GM23248 (cell line): Measurements from ENCODE around the gene NIPBL. TPM values are rescaled to one million over a fixed set of nuclear protein-coding genes. Genes with fewer than 3 reads are reported as not detected.

ENCODE experiments used
- DNase-seq: peaks from one replicate; pipeline ENCODE4 v3.0.0-alpha.2; 2015
- H2AFZ ChIP-seq: fragments of 200-600 bp; sonication (generic); 2 replicates; pipeline ENCODE4 v1.6.1; 2016; ENCODE audit warnings: antibody characterized with exemption
- H3F3A ChIP-seq: fragments of 200-600 bp; sonication (generic); 2 replicates; pipeline ENCODE4 v1.6.1; 2016; ENCODE audit warnings: mild to moderate bottlenecking, antibody characterized with exemption, mixed run types; ENCODE audit not compliant: insufficient read depth
- H3K27ac ChIP-seq: fragments of 200-600 bp; sonication (generic); 2 replicates; pipeline ENCODE4 v1.5.1; 2016; ENCODE audit warnings: mild to moderate bottlenecking
- H3K27me3 ChIP-seq: fragments of 200-600 bp; sonication (generic); replicated peaks from 2 replicates; pipeline ENCODE4 v1.6.1; 2016; ENCODE audit warnings: mild to moderate bottlenecking; ENCODE audit not compliant: insufficient read depth
- H3K36me3 ChIP-seq: fragments of 200-600 bp; sonication (generic); 2 replicates; pipeline ENCODE4 v1.6.1; 2016; ENCODE audit warnings: low read depth, mild to moderate bottlenecking
- H3K4me1 ChIP-seq: fragments of 200-600 bp; sonication (generic); 2 replicates; pipeline ENCODE4 v1.6.1; 2016; ENCODE audit warnings: mild to moderate bottlenecking; ENCODE audit not compliant: insufficient read depth
- H3K4me2 ChIP-seq: fragments of 200-600 bp; sonication (generic); one replicate; pipeline ENCODE4 v1.6.1; 2016; ENCODE audit warnings: mild to moderate bottlenecking; ENCODE audit not compliant: unreplicated experiment
- H3K4me3 ChIP-seq: fragments of 200-600 bp; sonication (generic); 2 replicates; pipeline ENCODE4 v1.5.1; 2016; ENCODE audit warnings: mild to moderate bottlenecking
- H3K79me2 ChIP-seq: fragments of 200-600 bp; sonication (generic); 2 replicates; pipeline ENCODE4 v1.6.1; 2016; ENCODE audit warnings: mild to moderate bottlenecking; ENCODE audit not compliant: insufficient read depth
- H3K9ac ChIP-seq: fragments of 200-600 bp; sonication (generic); 2 replicates; pipeline ENCODE4 v1.6.1; 2016; ENCODE audit warnings: mild to moderate bottlenecking
- H3K9me2 ChIP-seq: fragments of 200-600 bp; sonication (generic); 2 replicates; pipeline ENCODE4 v1.6.1; 2016; ENCODE audit warnings: mixed run types, mild to moderate bottlenecking, moderate library complexity; ENCODE audit not compliant: insufficient read depth
- H3K9me3 ChIP-seq: fragments of 200-600 bp; sonication (generic); one replicate; pipeline ENCODE4 v1.6.1; 2017; ENCODE audit warnings: low read depth
- H4K20me1 ChIP-seq: fragments of 200-600 bp; sonication (generic); 2 replicates; pipeline ENCODE4 v1.6.0; 2016; ENCODE audit not compliant: insufficient read depth
- EZH2 ChIP-seq: fragments of 200-600 bp; sonication (generic); IDR thresholded peaks from 2 replicates; pipeline ENCODE4 v1.6.1; 2018; ENCODE audit warnings: antibody characterized with exemption, mild to moderate bottlenecking; ENCODE audit not compliant: insufficient read depth, poor library complexity, severe bottlenecking
- EZH2phosphoT487 ChIP-seq: fragments of 200-600 bp; sonication (generic); IDR thresholded peaks from 2 replicates; pipeline ENCODE4 v1.6.1; 2018; ENCODE audit warnings: antibody characterized with exemption, moderate library complexity, mild to moderate bottlenecking, low read depth; ENCODE audit not compliant: insufficient read depth
- WGBS, 2 experiments: methylation state at CpG; one replicate each; pipeline ENCODE4 v1.1.6; 2015 to 2017; ENCODE audit warnings: low lambda C conversion rate in 2 of 2, low coverage in 1 of 2; ENCODE audit errors: missing lambda C conversion rate in 2 of 2; 5-methylcytosine and 5-hydroxymethylcytosine counted together
- in situ Hi-C: fragments of 300-500 bp; cut with MboI; formaldehyde crosslinking; loops from 2 replicates; pipeline ENCODE4 v1.15.0; 2020
- polyA plus RNA-seq: library from polyadenylated mRNA; unstranded; fragments of >200 nt; fragmentation: Nextera tagmentation; extraction: Ambion mirVana; gene quantifications from 2 replicates; pipeline ENCODE4 v1.2.1, GENCODE V29; 2016
- total RNA-seq: library from RNA; depleted of rRNA; stranded (reverse); fragments of >200 nt; shearing (Covaris generic); gene quantifications from 2 replicates; pipeline ENCODE4 v1.2.3, GENCODE V29; 2014; rRNA removed

The NIPBL gene, protein sequence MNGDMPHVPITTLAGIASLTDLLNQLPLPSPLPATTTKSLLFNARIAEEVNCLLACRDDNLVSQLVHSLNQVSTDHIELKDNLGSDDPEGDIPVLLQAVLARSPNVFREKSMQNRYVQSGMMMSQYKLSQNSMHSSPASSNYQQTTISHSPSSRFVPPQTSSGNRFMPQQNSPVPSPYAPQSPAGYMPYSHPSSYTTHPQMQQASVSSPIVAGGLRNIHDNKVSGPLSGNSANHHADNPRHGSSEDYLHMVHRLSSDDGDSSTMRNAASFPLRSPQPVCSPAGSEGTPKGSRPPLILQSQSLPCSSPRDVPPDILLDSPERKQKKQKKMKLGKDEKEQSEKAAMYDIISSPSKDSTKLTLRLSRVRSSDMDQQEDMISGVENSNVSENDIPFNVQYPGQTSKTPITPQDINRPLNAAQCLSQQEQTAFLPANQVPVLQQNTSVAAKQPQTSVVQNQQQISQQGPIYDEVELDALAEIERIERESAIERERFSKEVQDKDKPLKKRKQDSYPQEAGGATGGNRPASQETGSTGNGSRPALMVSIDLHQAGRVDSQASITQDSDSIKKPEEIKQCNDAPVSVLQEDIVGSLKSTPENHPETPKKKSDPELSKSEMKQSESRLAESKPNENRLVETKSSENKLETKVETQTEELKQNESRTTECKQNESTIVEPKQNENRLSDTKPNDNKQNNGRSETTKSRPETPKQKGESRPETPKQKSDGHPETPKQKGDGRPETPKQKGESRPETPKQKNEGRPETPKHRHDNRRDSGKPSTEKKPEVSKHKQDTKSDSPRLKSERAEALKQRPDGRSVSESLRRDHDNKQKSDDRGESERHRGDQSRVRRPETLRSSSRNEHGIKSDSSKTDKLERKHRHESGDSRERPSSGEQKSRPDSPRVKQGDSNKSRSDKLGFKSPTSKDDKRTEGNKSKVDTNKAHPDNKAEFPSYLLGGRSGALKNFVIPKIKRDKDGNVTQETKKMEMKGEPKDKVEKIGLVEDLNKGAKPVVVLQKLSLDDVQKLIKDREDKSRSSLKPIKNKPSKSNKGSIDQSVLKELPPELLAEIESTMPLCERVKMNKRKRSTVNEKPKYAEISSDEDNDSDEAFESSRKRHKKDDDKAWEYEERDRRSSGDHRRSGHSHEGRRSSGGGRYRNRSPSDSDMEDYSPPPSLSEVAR (N-terminal part only)
- total RNA-seq (12.5 and 16.9 TPM in 2 replicates), polyA plus RNA-seq (15.1 and 15.7 TPM in 2 replicates)

DNA sequence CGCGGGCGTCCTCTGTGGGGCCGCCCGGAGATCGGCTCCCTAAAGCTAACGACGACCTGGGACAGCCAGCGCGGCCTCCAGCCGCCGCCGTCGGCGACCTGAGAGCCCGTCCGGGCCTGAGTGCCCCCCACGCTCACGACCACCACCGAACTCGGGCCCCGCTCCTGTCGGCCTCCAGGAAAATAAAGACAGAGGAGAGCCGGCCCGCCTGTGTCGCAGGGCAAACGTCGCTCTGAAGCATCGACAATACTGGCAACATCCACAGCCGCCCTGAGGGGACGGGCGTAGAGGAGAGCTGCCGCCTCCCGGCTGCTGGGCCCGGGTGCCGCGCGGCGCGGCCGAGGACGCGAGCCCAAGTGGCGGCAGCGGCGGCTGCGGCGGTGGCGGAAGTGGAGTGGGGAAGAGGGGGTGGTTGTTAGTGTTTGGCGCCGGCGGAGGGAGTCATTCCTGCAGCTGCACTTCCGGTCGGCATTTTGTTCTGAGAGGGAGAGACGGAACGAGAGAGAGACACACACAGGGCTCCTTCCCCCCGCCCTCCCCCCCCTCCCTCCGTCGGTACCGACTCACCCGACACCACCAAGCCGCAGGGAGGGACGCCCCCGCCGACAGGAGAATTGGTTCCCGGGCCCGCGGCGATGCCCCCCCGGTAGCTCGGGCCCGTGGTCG lies at the start of gene NIPBL:
Gene NIPBL, plus strand, starts transcription at position 471 of the 666 bp plus-strand sequence. CDS start 76,928 bp downstream, outside the sequence.
- in situ Hi-C loops, result no loop called here

DNA sequence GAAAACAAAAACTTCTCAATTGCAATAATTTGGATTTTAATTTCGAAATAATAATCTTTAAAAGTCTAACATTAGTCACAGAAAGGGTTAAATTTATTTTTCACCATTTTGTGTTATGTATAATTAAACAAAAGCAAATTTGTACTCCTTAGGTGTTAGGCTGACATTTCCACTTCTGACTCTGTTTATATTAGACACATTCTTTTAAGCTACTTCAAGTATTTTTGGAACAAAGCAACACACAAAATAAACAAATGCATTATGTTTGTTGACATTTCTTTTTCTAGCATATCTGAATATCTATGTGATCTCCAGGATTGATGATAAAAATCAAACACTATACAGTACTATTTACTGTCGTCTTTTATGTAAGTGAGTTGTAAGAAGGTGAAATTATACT lies 44.3 kb upstream of the NIPBL start:
- Histone ChIP-seq H3K79me2 (no peaks in the 10 kb centered on the region), H4K20me1 (no peaks in the 10 kb centered on the region), H3K9me2 (no peaks in the 10 kb centered on the region), H3K9me3 (no peaks in the 10 kb centered on the region), H3K4me2 (no peak overlapping the region), H3K27me3 (peaks cover 4% of the 10 kb centered on the region; the same call in 1 of the 2 replicates), H3K9ac (no peak overlapping the region), H3K36me3 (no peaks in the 10 kb centered on the region), H3K27ac (no peak overlapping the region), H3F3A (no peaks in the 10 kb centered on the region), H3K4me3 (no peak overlapping the region), H3K4me1 (no peaks in the 10 kb centered on the region), H2AFZ (no peak overlapping the region)
- TF ChIP-seq EZH2phosphoT487, result no peak
- no peak for TF ChIP-seq EZH2
- in situ Hi-C loops, result no loop called here
- DNase-seq, result no peak
- WGBS, 2 experiments, result 47 to 53% methylated on average over 2 of the region's 2 CpGs

More for the DNA sequence above, at the start of gene NIPBL:
- H3K4me2 ChIP-seq, result peak within 1 kb of the TSS; percentile 99
- peak within 1 kb of the TSS; percentile 87 for H3K4me3 ChIP-seq
- no peaks in the 10 kb centered on the region for H3K9me3 ChIP-seq
- TF ChIP-seq EZH2phosphoT487 (no peak), EZH2 (no peak)
- H3K27ac ChIP-seq, result peak within 1 kb of the TSS; percentile 95
- peaks cover 46% of the 10 kb centered on the region for H3K4me1 ChIP-seq
- H3K36me3 ChIP-seq, result peaks cover 4% of the 10 kb centered on the region; the same call in 1 of the 2 replicates
- no peaks in the 10 kb centered on the region for H3K27me3 ChIP-seq
- peaks cover 5% of the 10 kb centered on the region; the same call in 1 of the 2 replicates for H4K20me1 ChIP-seq
- peak; percentile 98 for DNase-seq
- peaks cover 27% of the 10 kb centered on the region for H3F3A ChIP-seq
- peaks cover 96% of the 10 kb centered on the region for H3K79me2 ChIP-seq
- 1% methylated on average over 54 to 71 of the region's 73 CpGs for WGBS, 2 experiments
- H3K9ac ChIP-seq, result peak within 1 kb of the TSS; percentile 98
- H3K9me2 ChIP-seq, result no peaks in the 10 kb centered on the region
- H2AFZ ChIP-seq, result peak within 1 kb of the TSS; percentile 95

- no peak overlapping the region for H3K4me2 ChIP-seq
- no peak overlapping the region for H2AFZ ChIP-seq
- TF ChIP-seq EZH2, result no peak
- no peak for TF ChIP-seq EZH2phosphoT487
- peaks cover 4% of the 10 kb centered on the region; the same call in 1 of the 2 replicates for H3K27me3 ChIP-seq
- no peak overlapping the region for H3K4me3 ChIP-seq
- H3K4me1 ChIP-seq, result no peaks in the 10 kb centered on the region
- H4K20me1 ChIP-seq, result no peaks in the 10 kb centered on the region
- no peak overlapping the region for H3K27ac ChIP-seq
- H3K9me2 ChIP-seq, result no peaks in the 10 kb centered on the region
- H3K9ac ChIP-seq, result no peak overlapping the region
- in situ Hi-C loops, result no loop called here
- 19 to 25% methylated on average over 1 of the region's 1 CpG for WGBS, 2 experiments
- H3F3A ChIP-seq, result no peaks in the 10 kb centered on the region
- H3K36me3 ChIP-seq, result no peaks in the 10 kb centered on the region
- H3K79me2 ChIP-seq, result no peaks in the 10 kb centered on the region
- no peaks in the 10 kb centered on the region for H3K9me3 ChIP-seq
- no peak for DNase-seq
Observed at GRCh38 chr5:36836831-36837230, 39.7 kb upstream of the NIPBL start.
